GM21786 (cell line): ENCODE data around the gene RAB12.
"Not testable (repeated sequence)": the region's sequence is repeated elsewhere in the genome, so short reads cannot be mapped to it uniquely, and the experiment has no call there.

Source experiments
- ATAC-seq: cut with Tn5 transposase; IDR thresholded peaks from one replicate; pipeline ENCODE4 v1.9.1; 2021; ENCODE audit not compliant: unreplicated experiment

RAB12 gene

GRCh38 chr18:8639762-8640161, 30.5 kb downstream of the RAB12 start:
- no peak for ATAC-seq

GRCh38 chr18:8643326-8643878, 34.2 kb downstream of the RAB12 start:
- no peak for ATAC-seq

GRCh38 chr18:8647359-8647758, 38.1 kb downstream of the RAB12 start:
- not testable (repeated sequence) for ATAC-seq

GRCh38 chr18:8651478-8652261, 42.4 kb downstream of the RAB12 start:
- ATAC-seq: not testable (repeated sequence)

- ATAC-seq: no peak
Measured at GRCh38 chr18:8654503-8655451, 45.5 kb downstream of the RAB12 start.

GRCh38 chr18:8656232-8656631, 47.0 kb downstream of the RAB12 start:
- ATAC-seq: no peak

- no peak for ATAC-seq
Measured at GRCh38 chr18:8657050-8657820, 48.0 kb downstream of the RAB12 start.

- ATAC-seq: no peak
Measured at GRCh38 chr18:8657873-8658470, 48.7 kb downstream of the RAB12 start.

- ATAC-seq: no peak
Measured at GRCh38 chr18:8658858-8659485, 49.7 kb downstream of the RAB12 start.

GRCh38 chr18:8659609-8660242, 50.5 kb downstream of the RAB12 start:
- ATAC-seq: no peak

- no peak for ATAC-seq
Measured at GRCh38 chr18:8660316-8660715, 51.1 kb downstream of the RAB12 start.

- no peak for ATAC-seq
Measured at GRCh38 chr18:8661754-8662559, 52.7 kb downstream of the RAB12 start.

GRCh38 chr18:8662560-8663255, 53.5 kb downstream of the RAB12 start:
- ATAC-seq: no peak

GRCh38 chr18:8667846-8668245, 58.6 kb downstream of the RAB12 start:
- ATAC-seq: no peak

GRCh38 chr18:8668381-8668780, 59.1 kb downstream of the RAB12 start:
- no peak for ATAC-seq

GRCh38 chr18:8669571-8669970, 60.3 kb downstream of the RAB12 start:
- ATAC-seq: no peak

GRCh38 chr18:8673256-8674209, 64.3 kb downstream of the RAB12 start:
- peak; percentile 81 for ATAC-seq
